Muscle layer of duodenum (tissue), 2 donors: ENCODE data around the gene MARCKSL1.
A peak's percentile ranks its signal among the peaks of the same experiment; 100 is the strongest.

ENCODE experiments used
- H3K27ac ChIP-seq: one replicate; pipeline ENCODE4 v1.7.0; 2013; ENCODE audit warnings: mild to moderate bottlenecking, low read length
- H3K27me3 ChIP-seq: one replicate; pipeline ENCODE4 v1.7.0; 2013; ENCODE audit warnings: low read depth, mild to moderate bottlenecking, control low read depth, low read length
- H3K36me3 ChIP-seq, 2 donors: one replicate each; pipeline ENCODE4 v1.7.0; 2013; ENCODE audit warnings: low read length in 2 of 2, control low read depth in 1 of 2, mild to moderate bottlenecking in 1 of 2; ENCODE audit not compliant: insufficient read depth in 2 of 2, control insufficient read depth in 1 of 2
- H3K4me1 ChIP-seq, 2 donors: one replicate each; pipeline ENCODE4 v1.7.0; 2013; ENCODE audit warnings: low read length in 2 of 2, mild to moderate bottlenecking in 2 of 2, control low read depth in 1 of 2, moderate library complexity in 1 of 2; ENCODE audit not compliant: insufficient read depth in 2 of 2, control insufficient read depth in 1 of 2
- H3K4me3 ChIP-seq, 2 donors: one replicate each; pipeline ENCODE4 v1.7.0; 2013; ENCODE audit warnings: low read length in 2 of 2, low read depth in 1 of 2, mild to moderate bottlenecking in 1 of 2
- H3K9me3 ChIP-seq, 2 donors: one replicate each; pipeline ENCODE4 v1.7.0; 2013; ENCODE audit warnings: low read length in 2 of 2, control low read depth in 1 of 2, mild to moderate bottlenecking in 1 of 2; ENCODE audit not compliant: control insufficient read depth in 1 of 2
- donor health status: healthy.

Gene MARCKSL1

GRCh38 chr1:32330558-32331151, 5.4 kb downstream of the MARCKSL1 start:
- Histone ChIP-seq H3K27ac (no peak overlapping the region), H3K27me3 (no peaks in the 10 kb centered on the region), H3K4me1 (peaks cover 0 to 9% of the 10 kb centered on the region in 2 donors), H3K9me3 (no peaks in the 10 kb centered on the region), H3K4me3 (no peak overlapping the region), H3K36me3 (peaks cover 52 to 58% of the 10 kb centered on the region in 2 donors)

GRCh38 chr1:32329931-32330466, 6.0 kb downstream of the MARCKSL1 start:
- H3K36me3 ChIP-seq: peaks cover 52 to 64% of the 10 kb centered on the region in 2 donors
- H3K27ac ChIP-seq: no peak overlapping the region
- H3K9me3 ChIP-seq: no peaks in the 10 kb centered on the region

DNA sequence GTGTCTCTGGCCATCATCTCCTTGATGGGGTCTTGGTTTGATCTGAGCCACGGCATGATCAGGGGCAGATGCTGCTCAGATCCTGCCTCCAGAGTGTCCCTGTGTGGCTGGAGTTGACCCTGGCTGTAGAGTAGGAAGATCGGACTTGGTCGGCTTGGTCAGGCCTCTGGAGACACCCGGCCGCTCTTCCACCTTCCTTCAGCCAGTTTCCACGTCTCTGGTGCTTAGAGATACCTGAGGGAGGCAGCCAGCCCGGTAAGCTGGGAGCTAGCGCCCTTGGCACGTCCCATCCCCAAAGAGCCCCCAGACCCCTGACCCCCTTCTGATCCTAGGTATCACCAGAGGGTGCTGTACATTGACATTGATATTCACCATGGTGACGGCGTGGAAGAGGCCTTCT, 8.8 kb downstream of the MARCKSL1 start:
- Histone ChIP-seq H3K4me1 (no peaks in the 10 kb centered on the region), H3K36me3 (peaks cover 46 to 72% of the 10 kb centered on the region in 2 donors), H3K9me3 (no peaks in the 10 kb centered on the region), H3K27me3 (no peaks in the 10 kb centered on the region), H3K4me3 (no peak overlapping the region), H3K27ac (no peak overlapping the region)

More at GRCh38 chr1:32329931-32330466, 6.0 kb downstream of the MARCKSL1 start:
- H3K4me3 ChIP-seq: no peak overlapping the region
- no peaks in the 10 kb centered on the region for H3K27me3 ChIP-seq
- H3K4me1 ChIP-seq: peaks cover 0 to 6% of the 10 kb centered on the region in 2 donors

DNA sequence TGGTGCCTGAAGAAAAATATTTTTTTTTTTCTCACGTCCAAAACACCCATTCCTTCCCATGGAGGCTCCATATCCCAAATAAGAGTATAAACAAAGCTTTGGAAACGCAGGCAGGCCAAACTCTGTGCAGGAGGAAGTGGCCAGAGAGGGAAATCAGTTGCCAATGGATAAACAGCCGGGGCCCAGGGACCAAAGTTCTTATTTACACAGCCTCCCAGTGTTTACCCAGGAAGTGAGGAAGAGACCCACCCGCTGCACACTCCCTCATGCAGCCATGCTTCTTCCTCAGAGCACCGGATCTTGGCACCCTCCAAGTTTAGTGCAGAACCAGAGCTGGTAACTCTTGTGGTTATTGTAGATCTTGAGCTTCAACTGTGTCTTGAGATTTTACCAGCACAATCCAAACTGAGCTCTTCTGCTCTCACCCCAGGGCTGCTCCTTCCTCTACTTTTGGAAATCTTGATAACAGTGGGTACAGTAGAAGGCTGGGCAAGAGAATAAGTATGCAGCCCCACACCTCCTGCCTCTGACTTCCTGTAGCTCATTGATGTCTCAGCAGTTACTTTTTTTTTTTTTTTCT, 14.2 kb downstream of the MARCKSL1 start:
- no peaks in the 10 kb centered on the region for H3K27me3 ChIP-seq
- no peaks in the 10 kb centered on the region for H3K4me1 ChIP-seq
- no peak overlapping the region for H3K4me3 ChIP-seq
- peak overlapping the region; percentile 70 for H3K27ac ChIP-seq
- no peaks in the 10 kb centered on the region for H3K9me3 ChIP-seq
- H3K36me3 ChIP-seq: peaks cover 9 to 50% of the 10 kb centered on the region in 2 donors

- H3K9me3 ChIP-seq: no peaks in the 10 kb centered on the region
- no peaks in the 10 kb centered on the region for H3K27me3 ChIP-seq
- H3K4me3 ChIP-seq: no peak overlapping the region
- H3K4me1 ChIP-seq: no peaks in the 10 kb centered on the region
- no peak overlapping the region for H3K27ac ChIP-seq
- H3K36me3 ChIP-seq: peaks cover 10 to 37% of the 10 kb centered on the region in 2 donors
Observed at GRCh38 chr1:32318127-32318869, 17.7 kb downstream of the MARCKSL1 start.

- Histone ChIP-seq H3K4me1 (no peaks in the 10 kb centered on the region), H3K27ac (no peak overlapping the region), H3K36me3 (peaks cover 10 to 31% of the 10 kb centered on the region in 2 donors), H3K9me3 (no peaks in the 10 kb centered on the region), H3K27me3 (no peaks in the 10 kb centered on the region), H3K4me3 (no peak overlapping the region)
Observed at GRCh38 chr1:32316903-32317277, 19.1 kb downstream of the MARCKSL1 start.

DNA sequence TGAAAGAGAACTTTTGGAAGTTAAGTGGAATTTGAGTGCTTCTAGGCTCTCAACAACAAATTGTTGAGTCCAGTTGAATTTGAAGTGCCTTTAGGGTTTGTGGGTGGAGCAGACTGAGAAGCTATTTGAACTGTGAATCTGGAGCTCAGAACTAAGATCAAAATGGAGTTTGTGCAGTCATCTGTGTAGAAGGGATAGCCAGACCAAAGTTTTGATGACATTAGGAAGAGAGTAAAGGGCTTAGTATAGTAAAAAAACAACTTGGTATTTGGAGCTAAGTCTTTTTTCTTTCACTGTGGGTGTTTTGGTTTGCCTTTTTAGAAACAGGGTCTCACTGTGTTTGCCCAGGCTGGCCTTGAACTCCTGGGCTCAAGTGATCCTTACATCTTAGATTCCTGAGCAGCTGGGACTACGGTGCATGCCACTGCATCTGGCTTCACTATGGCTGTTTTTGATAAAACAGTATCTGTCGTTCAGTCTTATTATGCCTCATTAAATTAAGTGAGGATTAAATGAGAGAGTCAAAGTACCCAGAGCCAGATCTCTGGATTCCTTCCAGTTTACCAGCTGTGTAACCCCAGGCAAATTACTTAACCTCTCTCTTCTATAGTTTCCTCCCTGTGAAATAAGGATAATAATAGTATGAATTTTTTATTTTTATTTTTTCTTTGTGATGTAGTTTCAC, 24.2 kb downstream of the MARCKSL1 start:
- H3K27me3 ChIP-seq: no peaks in the 10 kb centered on the region
- H3K27ac ChIP-seq: no peak overlapping the region
- H3K36me3 ChIP-seq: peaks cover 3 to 4% of the 10 kb centered on the region in 2 donors
- no peaks in the 10 kb centered on the region for H3K4me1 ChIP-seq
- no peaks in the 10 kb centered on the region for H3K9me3 ChIP-seq
- no peak overlapping the region for H3K4me3 ChIP-seq

- Histone ChIP-seq H3K27me3 (no peaks in the 10 kb centered on the region), H3K4me3 (no peak overlapping the region), H3K9me3 (no peaks in the 10 kb centered on the region), H3K36me3 (peaks cover 3 to 8% of the 10 kb centered on the region in 2 donors), H3K4me1 (no peaks in the 10 kb centered on the region), H3K27ac (no peak overlapping the region)
Observed at GRCh38 chr1:32309960-32310359, 26.1 kb downstream of the MARCKSL1 start.

- Histone ChIP-seq H3K36me3 (peaks cover 12 to 35% of the 10 kb centered on the region in 2 donors), H3K4me3 (no peak overlapping the region), H3K27ac (no peak overlapping the region), H3K9me3 (no peaks in the 10 kb centered on the region), H3K4me1 (no peaks in the 10 kb centered on the region), H3K27me3 (no peaks in the 10 kb centered on the region)
Observed at GRCh38 chr1:32307324-32307723, 28.7 kb downstream of the MARCKSL1 start.

DNA sequence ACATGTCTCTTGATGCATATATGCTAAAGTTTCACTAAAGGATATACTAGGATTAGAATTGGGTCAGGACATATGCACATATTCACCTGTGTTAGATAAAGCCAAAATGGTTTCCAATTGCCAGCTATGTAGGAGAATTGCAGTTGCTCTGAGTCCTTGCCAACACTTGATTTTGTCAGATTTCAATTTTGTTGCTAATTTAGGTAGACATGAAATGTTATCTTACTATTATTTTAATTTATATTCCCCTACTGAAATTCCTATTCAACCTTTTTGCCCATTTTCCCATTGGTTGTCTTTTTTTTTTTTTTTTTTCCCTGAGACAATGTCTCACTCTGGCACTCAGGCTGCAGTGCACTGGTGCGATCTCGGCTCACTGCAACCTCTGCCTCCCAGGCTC, 30.7 kb downstream of the MARCKSL1 start:
- no peak overlapping the region for H3K4me3 ChIP-seq
- H3K27me3 ChIP-seq: no peaks in the 10 kb centered on the region
- H3K36me3 ChIP-seq: peaks cover 12 to 40% of the 10 kb centered on the region in 2 donors
- H3K4me1 ChIP-seq: no peaks in the 10 kb centered on the region
- no peaks in the 10 kb centered on the region for H3K9me3 ChIP-seq
- no peak overlapping the region for H3K27ac ChIP-seq
